ENCODE data around the gene SEMA5B. TPM values are rescaled to one million over a fixed set of nuclear protein-coding genes. Genes with fewer than 3 reads are reported as not detected.

Gene SEMA5B
- total and polyA plus RNA-seq, 2 donors (not counting 3 experiments of a cell fraction or from before 2014, with no cell fraction given) = 0.07 TPM; not detected in 1

- Histone ChIP-seq H3K27me3 (ENCODE audit: control insufficient read depth in 2 of 2, insufficient read depth in 2 of 2, low read length in 2 of 2) (peaks cover 3 to 4% of the 10 kb centered on the region in 2 experiments), H3K36me3 (ENCODE audit: control insufficient read depth in 2 of 2, extremely low read depth in 1 of 2, insufficient read depth in 2 of 2, low read length in 2 of 2) (no peaks in the 10 kb centered on the region), H3K9ac (replicated peaks; ENCODE audit: extremely low read depth, insufficient read depth, low read length) (no peak overlapping the region), H3K4me2 (ENCODE audit: insufficient read depth, low read length) (no peak overlapping the region), H3K9me3 (replicated peaks; ENCODE audit: control insufficient read depth, insufficient read depth, low read length) (no peaks in the 10 kb centered on the region), H3K4me1 (ENCODE audit: control insufficient read depth, extremely low read depth, insufficient read depth, low read length) (no peaks in the 10 kb centered on the region), H3K79me2 (ENCODE audit: control insufficient read depth, insufficient read depth, low read length) (no peaks in the 10 kb centered on the region), H3K27ac (ENCODE audit: insufficient read depth, low read depth, low read length) (no peak overlapping the region), H3K9me1 (replicated peaks; ENCODE audit: control insufficient read depth, extremely low read depth, insufficient read depth, low read length) (no peaks in the 10 kb centered on the region), H4K20me1 (replicated peaks; ENCODE audit: control insufficient read depth, extremely low read depth, insufficient read depth, low read length) (no peaks in the 10 kb centered on the region), H3K4me3 (replicated peaks in 1 of 3; ENCODE audit: insufficient read depth in 1 of 3, low read depth in 1 of 3, low read length in 3 of 3) (no peak overlapping the region), H2AFZ (ENCODE audit: low read depth, low read length) (no peak overlapping the region)
- intact Hi-C loops (cut with micrococcal nuclease) (no loop called here), dilution Hi-C loops (cut with MboI; ENCODE audit: extremely low pct_ligation_motif_present, low sequenced_read_pairs) (no loop called here)
- ChIA-PET POLR2A (no interaction called here), CTCF (no interaction called here)
- FAIRE-seq = no peak
- TF ChIP-seq, protein P1, sequence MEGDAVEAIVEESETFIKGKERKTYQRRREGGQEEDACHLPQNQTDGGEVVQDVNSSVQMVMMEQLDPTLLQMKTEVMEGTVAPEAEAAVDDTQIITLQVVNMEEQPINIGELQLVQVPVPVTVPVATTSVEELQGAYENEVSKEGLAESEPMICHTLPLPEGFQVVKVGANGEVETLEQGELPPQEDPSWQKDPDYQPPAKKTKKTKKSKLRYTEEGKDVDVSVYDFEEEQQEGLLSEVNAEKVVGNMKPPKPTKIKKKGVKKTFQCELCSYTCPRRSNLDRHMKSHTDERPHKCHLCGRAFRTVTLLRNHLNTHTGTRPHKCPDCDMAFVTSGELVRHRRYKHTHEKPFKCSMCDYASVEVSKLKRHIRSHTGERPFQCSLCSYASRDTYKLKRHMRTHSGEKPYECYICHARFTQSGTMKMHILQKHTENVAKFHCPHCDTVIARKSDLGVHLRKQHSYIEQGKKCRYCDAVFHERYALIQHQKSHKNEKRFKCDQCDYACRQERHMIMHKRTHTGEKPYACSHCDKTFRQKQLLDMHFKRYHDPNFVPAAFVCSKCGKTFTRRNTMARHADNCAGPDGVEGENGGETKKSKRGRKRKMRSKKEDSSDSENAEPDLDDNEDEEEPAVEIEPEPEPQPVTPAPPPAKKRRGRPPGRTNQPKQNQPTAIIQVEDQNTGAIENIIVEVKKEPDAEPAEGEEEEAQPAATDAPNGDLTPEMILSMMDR (IDR thresholded peaks at IDR 0.05; ENCODE audit: extremely low read depth in 1 of 2, insufficient read depth in 1 of 2, low read depth in 1 of 2, low read length in 2 of 2) = no peak
- TF ChIP-seq EZH2 (IDR thresholded peaks at IDR 0.05; ENCODE audit: borderline replicate concordance, low read depth, low read length, severe bottlenecking) = no peak
- TF ChIP-seq MYC (IDR thresholded peaks at IDR 0.05; ENCODE audit: low read depth, low read length) = no peak
- TF ChIP-seq FOS (IDR thresholded peaks at IDR 0.05; ENCODE audit: borderline replicate concordance, insufficient read depth, low read length) = no peak
- TF ChIP-seq POLR2A (IDR thresholded peaks at IDR 0.05; ENCODE audit: low read depth, low read length) = no peak
- no peak for TF ChIP-seq GATA2 (IDR thresholded peaks at IDR 0.05; ENCODE audit: insufficient read depth, insufficient read length, low read depth, low read length)
- no peak for TF ChIP-seq JUN (IDR thresholded peaks at IDR 0.05; ENCODE audit: borderline replicate concordance, insufficient read depth, insufficient read length, low read depth)
- TF ChIP-seq MAX (IDR thresholded peaks at IDR 0.05; ENCODE audit: insufficient read depth, insufficient read length) = no peak
- TF ChIP-seq POLR2AphosphoS5 (IDR thresholded peaks at IDR 0.05; ENCODE audit: insufficient read depth, low read depth, low read length) = no peak
- no peak for DNase-seq (ENCODE audit: low read depth, low spot score)
- BruUV-seq (replicated peaks) = no TSS peak
Observed at GRCh38 chr3:122979211-122979610, 48.4 kb downstream of the SEMA5B start.

Measured in endothelial cell of umbilical vein (primary cell).